DOHH2 (cell line): ENCODE measurements around the gene IRF2BP1.

Experiments used
- H3F3A ChIP-seq: fragments of 200-600 bp; sonication (generic), shearing (Covaris generic); 2 replicates; pipeline ENCODE4 v1.6.0; 2016; ENCODE audit warnings: antibody characterized with exemption, mild to moderate bottlenecking; ENCODE audit not compliant: control insufficient read depth, insufficient read depth
- H3K27ac ChIP-seq: fragments of 200-600 bp; sonication (generic); 2 replicates; pipeline ENCODE4 v1.5.1; 2014; ENCODE audit warnings: low read depth, mild to moderate bottlenecking, low read length, moderate library complexity
- H3K27me3 ChIP-seq: fragments of 200-600 bp; sonication (generic); 2 replicates; pipeline ENCODE4 v1.6.1; 2014; ENCODE audit warnings: mild to moderate bottlenecking, low read length, mixed read lengths; ENCODE audit not compliant: control insufficient read depth
- H3K36me3 ChIP-seq: fragments of 200-600 bp; sonication (generic); 2 replicates; pipeline ENCODE4 v1.6.1; 2014; ENCODE audit warnings: mild to moderate bottlenecking, low read length, moderate library complexity, mixed read lengths; ENCODE audit not compliant: control insufficient read depth
- H3K4me1 ChIP-seq: fragments of 200-600 bp; sonication (generic); 2 replicates; pipeline ENCODE4 v1.6.1; 2014; ENCODE audit warnings: mild to moderate bottlenecking, low read length, mixed read lengths; ENCODE audit not compliant: control insufficient read depth
- H3K4me2 ChIP-seq: fragments of 200-600 bp; sonication (generic); 2 replicates; pipeline ENCODE4 v1.6.0; 2014; ENCODE audit warnings: mild to moderate bottlenecking, low read length, moderate library complexity
- H3K4me3 ChIP-seq: fragments of 200-600 bp; sonication (generic); 2 replicates; pipeline ENCODE4 v1.5.1; 2014; ENCODE audit warnings: mild to moderate bottlenecking, low read length, mixed read lengths
- H3K79me2 ChIP-seq: fragments of 200-600 bp; sonication (generic); 2 replicates; pipeline ENCODE4 v1.6.1; 2014; ENCODE audit warnings: mild to moderate bottlenecking, low read length, mixed read lengths; ENCODE audit not compliant: control insufficient read depth
- H3K9me2 ChIP-seq: fragments of 200-600 bp; sonication (generic); replicated peaks from 2 replicates; pipeline ENCODE4 v1.6.1; 2014; ENCODE audit warnings: mild to moderate bottlenecking, low read length, mixed read lengths; ENCODE audit not compliant: control insufficient read depth
- H3K9me3 ChIP-seq: fragments of 200-600 bp; sonication (generic); 2 replicates; pipeline ENCODE4 v1.6.1; 2014; ENCODE audit warnings: antibody characterized with exemption, low read length, mixed read lengths; ENCODE audit not compliant: control insufficient read depth, insufficient read depth
- H4K20me1 ChIP-seq: fragments of 200-600 bp; sonication (generic); 2 replicates; pipeline ENCODE4 v1.6.0; 2014; ENCODE audit warnings: low read depth, mild to moderate bottlenecking, antibody characterized with exemption, low read length, moderate library complexity; ENCODE audit not compliant: control insufficient read depth, insufficient read depth
- CTCF ChIP-seq: fragments of 200-600 bp; sonication (generic); IDR thresholded peaks from one replicate; pipeline ENCODE4 v1.5.1; 2014; ENCODE audit warnings: antibody characterized with exemption, mild to moderate bottlenecking, low read depth, low read length; ENCODE audit not compliant: poor library complexity, severe bottlenecking
- EZH2phosphoT487 ChIP-seq: fragments of 200-600 bp; sonication (generic); IDR thresholded peaks from 2 replicates; pipeline ENCODE4 v1.6.1; 2017; ENCODE audit warnings: borderline replicate concordance, mild to moderate bottlenecking, antibody characterized with exemption, low read length, moderate library complexity, mixed read lengths

IRF2BP1 gene

DNA sequence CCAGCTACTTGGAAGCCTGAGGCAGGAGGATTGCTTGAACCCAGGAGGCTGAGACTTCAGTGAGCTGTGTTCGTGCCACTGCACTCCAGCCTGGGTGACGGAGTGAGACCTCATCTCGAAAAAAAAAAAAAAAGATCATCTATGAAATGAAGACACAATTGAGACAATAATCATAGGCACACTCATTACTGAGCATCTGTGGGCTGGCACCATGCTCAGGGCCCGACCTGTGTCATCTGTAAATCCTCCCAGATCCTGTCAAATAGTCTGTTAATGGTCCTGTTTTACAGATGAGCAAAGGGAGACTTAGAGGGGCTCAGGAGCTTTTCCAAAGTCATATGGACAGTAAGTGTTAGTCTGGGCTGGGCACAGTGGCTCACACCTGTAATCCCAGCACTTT, 32.8 kb upstream of the IRF2BP1 start:
- TF ChIP-seq CTCF (no peak), EZH2phosphoT487 (no peak)
- H3K9me2 ChIP-seq, result no peaks in the 10 kb centered on the region
- H3K9me3 ChIP-seq, result no peaks in the 10 kb centered on the region
- H3K79me2 ChIP-seq, result no peaks in the 10 kb centered on the region
- H3F3A ChIP-seq, result no peaks in the 10 kb centered on the region
- H3K4me3 ChIP-seq, result no peak overlapping the region
- no peaks in the 10 kb centered on the region for H4K20me1 ChIP-seq
- peaks cover 4% of the 10 kb centered on the region for H3K4me1 ChIP-seq
- no peak overlapping the region for H3K4me2 ChIP-seq
- peaks cover 28% of the 10 kb centered on the region for H3K27me3 ChIP-seq
- H3K36me3 ChIP-seq, result no peaks in the 10 kb centered on the region
- no peak overlapping the region for H3K27ac ChIP-seq

DNA sequence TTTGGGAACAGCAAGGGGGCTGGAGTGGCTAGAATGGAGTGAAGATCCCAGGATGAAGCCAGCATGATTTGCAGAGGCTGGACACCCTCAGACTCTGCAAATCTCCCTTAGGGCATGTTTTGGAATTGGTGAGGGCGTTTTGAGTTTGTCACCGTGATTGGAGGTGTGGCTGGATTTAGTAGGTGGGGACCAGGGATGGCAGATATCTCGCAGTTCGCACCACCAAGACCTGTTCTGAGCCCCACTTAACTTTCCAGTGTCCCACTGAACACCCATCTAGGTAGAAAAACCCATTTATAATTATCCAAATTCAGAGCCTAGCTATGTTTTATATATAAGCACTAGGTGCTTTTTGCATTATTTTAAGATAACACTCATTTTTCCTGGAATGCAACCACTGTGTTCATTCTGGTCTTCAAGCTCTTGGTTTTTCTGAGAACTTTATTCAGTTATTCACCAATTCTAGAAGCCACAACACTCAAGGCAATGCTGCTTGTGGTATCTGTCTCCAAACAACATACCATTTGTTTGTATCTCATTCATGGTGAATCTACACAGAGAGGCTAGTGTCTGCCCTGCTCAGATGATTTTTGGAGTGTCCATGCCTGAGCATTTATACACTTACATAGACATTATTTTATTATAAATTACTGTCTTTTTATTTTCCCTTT, 31.6 kb upstream of the IRF2BP1 start:
- Histone ChIP-seq H3F3A (no peaks in the 10 kb centered on the region), H3K36me3 (no peaks in the 10 kb centered on the region), H4K20me1 (no peaks in the 10 kb centered on the region), H3K4me2 (no peak overlapping the region), H3K9me2 (no peaks in the 10 kb centered on the region), H3K4me1 (peaks cover 15% of the 10 kb centered on the region), H3K79me2 (no peaks in the 10 kb centered on the region), H3K4me3 (no peak overlapping the region), H3K27me3 (peaks cover 28% of the 10 kb centered on the region), H3K27ac (no peak overlapping the region), H3K9me3 (no peaks in the 10 kb centered on the region)
- no peak for TF ChIP-seq EZH2phosphoT487
- no peak for TF ChIP-seq CTCF

DNA sequence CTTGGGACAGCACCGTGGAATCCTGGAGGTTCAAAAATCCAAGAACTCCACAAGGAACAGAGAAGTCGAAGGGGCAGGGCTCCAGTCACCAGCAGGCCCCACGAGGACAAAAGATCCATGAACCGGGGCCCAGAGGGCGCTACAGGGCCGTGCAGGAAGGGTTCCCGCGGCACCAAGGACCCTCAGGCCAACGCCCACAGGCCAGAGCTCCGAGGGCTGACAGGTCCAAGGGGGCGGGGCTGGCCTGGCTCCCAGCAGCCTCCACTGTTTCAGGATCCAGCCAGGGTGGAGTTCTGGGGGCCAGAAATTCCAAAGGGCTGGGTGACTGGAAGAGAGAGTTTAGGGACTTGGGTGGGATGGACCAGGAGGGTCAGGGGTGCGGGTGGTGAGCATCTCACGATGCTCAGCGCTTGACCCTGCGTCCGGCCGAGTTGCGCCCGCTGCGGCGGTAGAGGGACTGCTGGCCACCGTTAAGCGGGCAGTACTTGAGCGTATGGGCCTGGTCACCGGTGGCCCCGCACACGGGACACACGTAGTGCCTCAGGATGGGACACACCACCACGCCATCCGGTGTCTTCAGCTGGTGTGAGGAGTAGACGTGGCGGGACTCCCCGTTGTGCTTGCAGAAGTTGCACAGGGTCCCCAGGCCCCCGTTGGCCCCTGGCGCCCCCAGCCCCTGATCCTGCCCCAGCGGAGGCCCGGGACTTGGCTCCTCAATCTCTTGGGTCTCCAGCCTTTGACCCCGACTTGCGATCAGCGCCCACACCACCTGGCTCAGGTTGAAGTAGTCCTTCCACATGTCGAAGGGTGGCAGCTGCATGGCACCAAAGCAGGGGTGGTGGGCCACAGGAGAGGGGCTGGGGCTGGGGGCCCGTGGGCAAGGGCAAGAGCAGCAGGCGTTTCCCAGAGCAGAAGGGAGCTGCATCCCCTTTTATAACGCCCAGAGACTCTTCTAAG, 28.2 kb upstream of the IRF2BP1 start, which contains the start of gene NANOS2:
NANOS2 (minus strand) TSS at position 905 of the 957 bp plus-strand sequence; CDS start at position 820, 85 bp downstream.
- Histone ChIP-seq H3K27me3 (peaks cover 15% of the 10 kb centered on the region), H3K36me3 (no peaks in the 10 kb centered on the region), H3K4me1 (peaks cover 18% of the 10 kb centered on the region), H3K4me3 (no peak within 1 kb of the TSS), H3K9me3 (no peaks in the 10 kb centered on the region), H4K20me1 (no peaks in the 10 kb centered on the region), H3K27ac (no peak within 1 kb of the TSS), H3F3A (no peaks in the 10 kb centered on the region), H3K79me2 (no peaks in the 10 kb centered on the region), H3K9me2 (no peaks in the 10 kb centered on the region), H3K4me2 (peak within 1 kb of the TSS; percentile 65; the same call in 1 of the 2 replicates)
- no peak for TF ChIP-seq EZH2phosphoT487
- TF ChIP-seq CTCF, result peak; percentile 50
